HUES64 (cell line): ENCODE data around the gene CD177. TPM values are rescaled to one million over a fixed set of nuclear protein-coding genes. Genes with fewer than 3 reads are reported as not detected.

Experiments used
- H3K27ac ChIP-seq: 2 replicates; pipeline ENCODE4 v1.7.0; 2013; ENCODE audit warnings: low read depth, low read length, inconsistent platforms
- H3K27me3 ChIP-seq: 2 replicates; pipeline ENCODE4 v1.6.1; 2013; ENCODE audit warnings: mild to moderate bottlenecking, low read length; ENCODE audit not compliant: insufficient read depth
- H3K36me3 ChIP-seq: 2 replicates; pipeline ENCODE4 v1.6.1; 2013; ENCODE audit warnings: mild to moderate bottlenecking, low read length; ENCODE audit not compliant: insufficient read depth
- H3K4me1 ChIP-seq: 2 replicates; pipeline ENCODE4 v1.6.1; 2013; ENCODE audit warnings: mild to moderate bottlenecking, low read length, moderate library complexity; ENCODE audit not compliant: insufficient read depth
- H3K4me3 ChIP-seq: 2 replicates; pipeline ENCODE4 v1.5.1; 2013; ENCODE audit warnings: mild to moderate bottlenecking, low read length, moderate library complexity
- H3K9ac ChIP-seq: 2 replicates; pipeline ENCODE4 v1.6.1; 2013; ENCODE audit warnings: mild to moderate bottlenecking, low read depth, low read length
- H3K9me3 ChIP-seq: 2 replicates; pipeline ENCODE4 v1.6.1; 2013; ENCODE audit warnings: low read depth, low read length; ENCODE audit not compliant: insufficient read depth
- WGBS: fragments of 150-250, 120-280 bp; methylation state at CpG from one replicate; pipeline ENCODE4 v1.1.7; 2013; ENCODE audit warnings: missing lambda C conversion rate; 5-methylcytosine and 5-hydroxymethylcytosine counted together
- polyA plus RNA-seq, 2 experiments: library from polyadenylated mRNA; stranded (reverse); fragments of 50-300 nt; gene quantifications; one replicate each; pipeline ENCODE4 v1.2.3, GENCODE V29; 2013

CD177 gene, protein sequence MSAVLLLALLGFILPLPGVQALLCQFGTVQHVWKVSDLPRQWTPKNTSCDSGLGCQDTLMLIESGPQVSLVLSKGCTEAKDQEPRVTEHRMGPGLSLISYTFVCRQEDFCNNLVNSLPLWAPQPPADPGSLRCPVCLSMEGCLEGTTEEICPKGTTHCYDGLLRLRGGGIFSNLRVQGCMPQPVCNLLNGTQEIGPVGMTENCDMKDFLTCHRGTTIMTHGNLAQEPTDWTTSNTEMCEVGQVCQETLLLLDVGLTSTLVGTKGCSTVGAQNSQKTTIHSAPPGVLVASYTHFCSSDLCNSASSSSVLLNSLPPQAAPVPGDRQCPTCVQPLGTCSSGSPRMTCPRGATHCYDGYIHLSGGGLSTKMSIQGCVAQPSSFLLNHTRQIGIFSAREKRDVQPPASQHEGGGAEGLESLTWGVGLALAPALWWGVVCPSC
- 1.4 TPM for polyA plus RNA-seq (2013, experiment 1 of 2)
- polyA plus RNA-seq (2013, experiment 2 of 2): 1.6 TPM

DNA sequence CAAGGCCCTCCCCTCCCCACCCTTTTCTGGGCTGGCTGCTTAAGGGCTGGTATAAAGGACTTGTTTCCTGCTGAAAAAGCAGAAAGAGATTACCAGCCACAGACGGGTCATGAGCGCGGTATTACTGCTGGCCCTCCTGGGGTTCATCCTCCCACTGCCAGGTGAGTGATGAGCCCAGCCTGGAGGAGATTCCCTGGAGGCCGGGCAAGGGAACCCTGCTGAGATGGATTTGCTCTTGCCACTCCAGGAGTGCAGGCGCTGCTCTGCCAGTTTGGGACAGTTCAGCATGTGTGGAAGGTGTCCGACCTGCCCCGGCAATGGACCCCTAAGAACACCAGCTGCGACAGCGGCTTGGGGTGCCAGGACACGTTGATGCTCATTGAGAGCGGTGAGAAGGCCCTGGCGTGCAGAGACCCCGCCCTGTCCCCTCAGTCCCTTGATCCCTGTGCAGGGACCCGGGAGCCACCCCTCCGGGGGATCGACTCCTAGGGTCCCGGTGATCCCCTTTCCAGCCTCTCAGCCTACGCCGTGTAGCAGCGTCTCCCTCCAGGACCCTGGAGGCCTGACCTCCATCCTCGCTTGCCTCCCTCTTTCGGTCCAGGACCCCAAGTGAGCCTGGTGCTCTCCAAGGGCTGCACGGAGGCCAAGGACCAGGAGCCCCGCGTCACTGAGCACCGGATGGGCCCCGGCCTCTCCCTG lies at the start of gene CD177:
TSS of gene CD177 (plus strand) at position 81 of the 699 bp plus-strand sequence. CDS start at position 110, 29 bp downstream.
- no peaks in the 10 kb centered on the region for H3K9me3 ChIP-seq
- H3K27ac ChIP-seq: no peak within 1 kb of the TSS
- no peaks in the 10 kb centered on the region for H3K4me1 ChIP-seq
- H3K27me3 ChIP-seq: peaks cover 9% of the 10 kb centered on the region
- H3K36me3 ChIP-seq: no peaks in the 10 kb centered on the region
- WGBS: 4% methylated on average over 27 of the region's 27 CpGs
- peak within 1 kb of the TSS; percentile 84 for H3K4me3 ChIP-seq
- H3K9ac ChIP-seq: 0 out of 2 replicates have a peak within 1 kb of the TSS, but pooled peaks have one; percentile 29

DNA sequence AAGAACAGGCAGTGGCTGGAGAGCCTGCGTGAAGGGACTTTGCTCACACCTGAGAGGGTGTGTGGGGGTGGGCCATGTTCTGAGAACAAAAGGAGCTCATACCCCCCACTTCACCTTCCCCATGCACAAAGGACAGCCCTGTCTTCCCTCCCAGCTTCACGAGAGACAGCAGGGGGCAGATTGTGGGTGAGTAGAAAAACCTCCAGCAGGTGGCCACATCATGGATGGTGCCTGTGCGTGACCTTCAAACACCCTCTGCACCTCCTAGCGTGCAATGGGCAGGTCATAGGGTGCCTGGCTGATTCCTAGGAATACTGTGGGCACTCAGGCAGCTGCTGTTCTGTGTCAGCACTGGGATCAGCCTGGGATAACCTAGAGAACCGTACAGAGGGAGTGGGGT lies 47.8 kb upstream of the CD177 start:
- no peak overlapping the region for H3K4me3 ChIP-seq
- no peaks in the 10 kb centered on the region for H3K36me3 ChIP-seq
- no peaks in the 10 kb centered on the region for H3K27me3 ChIP-seq
- no peaks in the 10 kb centered on the region for H3K4me1 ChIP-seq
- H3K27ac ChIP-seq: no peak overlapping the region
- WGBS: 83% methylated on average over 4 of the region's 5 CpGs
- no peak overlapping the region for H3K9ac ChIP-seq
- H3K9me3 ChIP-seq: peaks cover 30% of the 10 kb centered on the region

DNA sequence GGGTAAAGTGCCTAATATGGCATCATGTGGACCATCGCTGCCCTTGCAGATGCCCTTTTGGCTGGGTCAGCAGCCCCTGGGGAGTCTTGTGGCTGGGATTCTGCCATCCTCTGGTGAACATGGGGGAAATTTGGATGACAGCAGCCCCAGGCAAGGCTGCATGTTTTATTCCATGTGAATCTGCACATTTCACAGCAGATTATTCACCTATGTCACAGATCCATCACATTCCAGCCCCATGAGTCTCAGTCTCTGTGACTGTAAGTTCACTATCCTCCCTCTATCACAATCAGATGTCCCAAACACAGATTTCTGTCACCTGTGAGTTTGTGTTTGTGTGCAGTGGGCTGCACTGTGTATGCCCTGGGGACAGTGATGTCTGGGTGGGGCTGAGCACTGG lies 47.4 kb upstream of the CD177 start:
- 100% methylated on average over 1 of the region's 1 CpG for WGBS
- Histone ChIP-seq H3K27me3 (no peaks in the 10 kb centered on the region), H3K9me3 (peaks cover 30% of the 10 kb centered on the region), H3K4me1 (no peaks in the 10 kb centered on the region), H3K9ac (no peak overlapping the region), H3K36me3 (no peaks in the 10 kb centered on the region), H3K27ac (no peak overlapping the region), H3K4me3 (no peak overlapping the region)

DNA sequence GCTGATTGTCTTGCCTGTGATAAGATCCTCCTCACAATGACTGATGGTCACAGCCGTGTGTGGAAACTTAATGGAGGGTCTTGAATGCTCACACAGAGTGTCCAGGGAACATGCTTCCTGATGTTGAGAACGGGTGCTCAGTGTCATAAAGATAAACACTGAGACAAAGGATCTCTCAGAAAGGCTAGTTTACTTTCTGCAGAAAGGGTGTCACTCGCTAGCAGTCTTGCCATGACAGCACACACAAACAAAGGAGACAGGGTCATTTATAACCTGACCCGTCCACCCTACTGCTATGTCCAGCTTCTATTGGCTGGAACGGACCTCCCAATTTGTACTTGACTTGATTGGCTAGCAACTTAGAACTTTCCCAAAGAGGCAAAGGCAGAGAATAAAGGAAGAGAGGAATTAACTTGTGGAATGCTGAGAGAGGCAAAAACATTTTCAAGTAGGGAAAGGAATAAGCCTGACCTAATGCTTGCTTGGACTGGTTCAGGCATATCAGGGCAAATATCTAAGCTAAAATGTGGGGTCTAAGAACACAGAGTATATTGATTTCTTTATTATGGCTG lies 45.2 kb upstream of the CD177 start:
- H3K4me3 ChIP-seq: no peak overlapping the region
- H3K4me1 ChIP-seq: no peaks in the 10 kb centered on the region
- no peaks in the 10 kb centered on the region for H3K36me3 ChIP-seq
- no peaks in the 10 kb centered on the region for H3K27me3 ChIP-seq
- no peak overlapping the region for H3K9ac ChIP-seq
- H3K9me3 ChIP-seq: peaks cover 22% of the 10 kb centered on the region
- H3K27ac ChIP-seq: no peak overlapping the region
- 89% methylated on average over 5 of the region's 5 CpGs for WGBS

DNA sequence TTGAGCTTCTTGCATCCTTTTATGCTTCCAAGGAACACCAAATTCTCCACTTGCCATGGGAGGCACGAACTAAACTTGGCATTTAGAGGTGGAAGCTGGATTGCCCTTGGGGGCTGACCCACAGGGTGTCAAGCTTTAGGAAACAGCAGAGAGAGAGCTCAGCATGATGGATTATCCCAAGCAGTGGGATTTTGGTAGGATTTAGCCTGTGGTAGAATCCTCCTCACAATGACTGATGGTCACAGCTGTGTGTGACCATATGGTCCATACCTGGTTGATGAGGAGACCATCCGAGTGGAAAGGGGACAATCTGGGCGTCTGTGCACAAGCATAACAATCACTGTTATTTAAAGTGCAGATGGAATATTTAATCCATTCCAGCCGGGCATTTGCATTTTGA lies 44.0 kb upstream of the CD177 start:
- no peaks in the 10 kb centered on the region for H3K27me3 ChIP-seq
- H3K4me3 ChIP-seq: no peak overlapping the region
- no peaks in the 10 kb centered on the region for H3K36me3 ChIP-seq
- no peak overlapping the region for H3K27ac ChIP-seq
- no peaks in the 10 kb centered on the region for H3K4me1 ChIP-seq
- H3K9ac ChIP-seq: no peak overlapping the region
- H3K9me3 ChIP-seq: peaks cover 28% of the 10 kb centered on the region
- WGBS: 91% methylated on average over 4 of the region's 4 CpGs

DNA sequence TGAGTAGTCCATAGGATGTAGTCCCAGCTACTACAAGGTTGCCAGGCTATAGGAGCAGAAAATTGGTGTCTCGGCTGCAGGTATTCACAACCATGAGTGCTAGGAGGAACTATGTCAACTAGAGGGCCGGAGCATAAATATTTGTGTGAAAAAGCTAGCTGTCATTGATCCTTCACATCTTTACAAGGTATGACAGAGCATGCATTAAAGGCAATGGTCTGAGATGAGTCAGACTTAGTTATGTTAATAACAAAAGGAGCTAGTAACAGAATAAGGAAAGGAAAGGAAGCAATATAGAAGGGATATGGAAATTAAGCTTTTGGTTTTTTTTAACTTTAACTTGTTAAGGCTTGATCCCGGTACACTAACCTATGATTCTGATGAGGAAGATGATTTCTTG lies 43.3 kb upstream of the CD177 start:
- no peak overlapping the region for H3K4me3 ChIP-seq
- no peaks in the 10 kb centered on the region for H3K27me3 ChIP-seq
- H3K9ac ChIP-seq: no peak overlapping the region
- no peak overlapping the region for H3K27ac ChIP-seq
- WGBS: 88% methylated on average over 3 of the region's 3 CpGs
- H3K36me3 ChIP-seq: no peaks in the 10 kb centered on the region
- H3K9me3 ChIP-seq: peaks cover 33% of the 10 kb centered on the region
- no peaks in the 10 kb centered on the region for H3K4me1 ChIP-seq

DNA sequence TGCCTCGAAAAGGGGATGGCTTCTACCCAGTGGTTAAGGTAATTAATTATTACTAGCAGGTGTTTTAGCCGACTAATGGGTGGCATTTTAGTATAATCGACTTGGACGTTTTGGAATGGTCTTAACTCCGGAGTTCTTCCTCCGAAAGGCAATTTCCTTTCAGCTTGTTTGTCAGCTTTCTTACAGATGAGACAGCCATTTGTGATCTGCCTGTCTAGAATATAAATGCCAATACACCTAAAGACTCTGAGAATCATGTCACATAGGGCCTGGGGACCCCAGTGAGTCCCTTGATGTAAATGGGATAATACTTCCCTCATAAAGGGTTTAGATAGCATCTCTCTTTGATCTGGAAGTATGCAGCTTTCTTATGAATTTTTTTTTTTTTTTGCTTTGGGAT lies 42.2 kb upstream of the CD177 start:
- no peak overlapping the region for H3K9ac ChIP-seq
- 91% methylated on average over 6 of the region's 6 CpGs for WGBS
- H3K36me3 ChIP-seq: no peaks in the 10 kb centered on the region
- no peaks in the 10 kb centered on the region for H3K4me1 ChIP-seq
- H3K27ac ChIP-seq: no peak overlapping the region
- H3K9me3 ChIP-seq: peaks cover 40% of the 10 kb centered on the region
- H3K4me3 ChIP-seq: no peak overlapping the region
- H3K27me3 ChIP-seq: no peaks in the 10 kb centered on the region

DNA sequence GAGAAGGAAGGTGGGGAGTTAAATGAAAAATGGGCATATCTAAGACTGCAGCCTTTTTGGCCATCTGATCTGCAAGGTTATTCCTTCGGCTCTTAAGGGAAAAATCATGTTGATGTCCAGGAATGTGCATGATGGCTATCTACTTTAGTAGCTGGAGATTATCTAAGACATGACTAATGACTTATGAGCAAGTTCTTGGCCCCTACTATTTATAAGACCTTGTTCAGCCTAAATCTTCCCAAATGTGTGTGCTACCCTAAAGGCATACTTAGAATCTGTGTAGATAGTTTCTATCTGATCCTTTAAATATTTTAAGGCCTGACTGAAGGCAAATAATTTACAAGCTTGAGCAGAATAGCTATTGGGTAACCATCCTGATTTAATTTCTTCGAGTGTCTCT lies 41.8 kb upstream of the CD177 start:
- Histone ChIP-seq H3K4me1 (no peaks in the 10 kb centered on the region), H3K36me3 (no peaks in the 10 kb centered on the region), H3K9ac (no peak overlapping the region), H3K4me3 (no peak overlapping the region), H3K27me3 (no peaks in the 10 kb centered on the region), H3K9me3 (peaks cover 40% of the 10 kb centered on the region), H3K27ac (no peak overlapping the region)
- 87% methylated on average over 2 of the region's 2 CpGs for WGBS

DNA sequence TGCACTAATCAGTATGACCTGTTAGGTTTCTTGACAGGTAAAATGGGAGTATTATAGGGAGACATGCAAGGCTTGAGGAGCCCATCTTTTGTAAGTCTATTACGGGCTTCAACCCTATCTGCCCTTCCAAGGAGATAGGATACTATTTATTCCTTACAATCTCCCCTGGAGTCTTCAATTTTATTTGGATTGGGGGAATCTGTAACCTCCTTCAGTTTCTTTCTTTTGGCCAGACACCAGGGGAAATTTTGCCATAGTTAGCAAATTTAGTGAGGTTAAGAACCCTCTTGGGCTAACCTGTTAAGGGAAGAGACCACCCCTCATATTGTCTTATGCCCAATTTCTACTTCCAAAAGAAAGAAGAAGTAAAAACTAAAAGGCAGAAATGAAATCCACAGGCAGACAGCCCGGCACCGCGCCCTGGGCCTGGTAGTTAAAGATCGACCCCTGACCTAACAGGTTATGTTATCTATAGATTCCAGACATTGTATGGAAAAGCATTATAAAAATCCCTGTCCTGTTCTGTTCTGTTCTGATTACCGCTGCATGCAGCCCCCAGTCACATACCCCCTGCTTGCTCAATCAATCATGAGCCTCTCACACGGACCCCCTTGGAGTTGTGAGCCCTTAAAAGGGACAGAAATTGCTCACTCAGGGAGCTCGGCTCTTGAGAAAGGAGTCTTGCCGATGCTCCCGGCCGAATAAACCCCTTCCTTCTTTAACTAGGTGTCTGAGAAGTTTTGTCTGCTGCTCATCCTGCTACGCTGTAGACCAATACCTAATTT lies 39.6 kb upstream of the CD177 start:
- Histone ChIP-seq H3K9ac (no peak overlapping the region), H3K4me1 (no peaks in the 10 kb centered on the region), H3K4me3 (no peak overlapping the region), H3K36me3 (no peaks in the 10 kb centered on the region), H3K9me3 (peaks cover 38% of the 10 kb centered on the region), H3K27ac (no peak overlapping the region), H3K27me3 (no peaks in the 10 kb centered on the region)
- 95% methylated on average over 11 of the region's 12 CpGs for WGBS

DNA sequence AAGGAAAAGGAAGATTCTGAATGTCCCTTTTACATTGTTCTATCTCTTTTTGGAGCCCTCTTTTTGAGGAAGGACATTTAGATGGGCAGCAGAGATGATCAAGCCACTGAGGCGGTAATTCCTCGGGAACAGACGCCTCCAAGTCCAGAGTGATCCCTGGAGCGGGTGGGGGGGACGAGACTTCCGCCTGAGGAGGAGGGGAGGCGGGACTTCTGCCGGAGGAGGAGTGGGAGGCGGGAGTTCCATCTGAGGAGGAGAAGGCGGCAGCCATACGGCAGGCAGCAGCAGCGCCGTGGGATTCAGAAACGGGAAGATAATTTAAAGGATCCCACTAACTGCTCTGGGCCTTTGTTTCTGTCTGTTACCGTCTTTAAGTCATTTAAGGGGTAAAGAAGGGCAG lies 37.6 kb upstream of the CD177 start:
- Histone ChIP-seq H3K9ac (no peak overlapping the region), H3K27ac (no peak overlapping the region), H3K9me3 (peaks cover 37% of the 10 kb centered on the region), H3K36me3 (no peaks in the 10 kb centered on the region), H3K4me1 (no peaks in the 10 kb centered on the region), H3K27me3 (no peaks in the 10 kb centered on the region), H3K4me3 (no peak overlapping the region)
- 92% methylated on average over 15 of the region's 15 CpGs for WGBS
